Measurements from ENCODE around the gene DNAH10.

DNA sequence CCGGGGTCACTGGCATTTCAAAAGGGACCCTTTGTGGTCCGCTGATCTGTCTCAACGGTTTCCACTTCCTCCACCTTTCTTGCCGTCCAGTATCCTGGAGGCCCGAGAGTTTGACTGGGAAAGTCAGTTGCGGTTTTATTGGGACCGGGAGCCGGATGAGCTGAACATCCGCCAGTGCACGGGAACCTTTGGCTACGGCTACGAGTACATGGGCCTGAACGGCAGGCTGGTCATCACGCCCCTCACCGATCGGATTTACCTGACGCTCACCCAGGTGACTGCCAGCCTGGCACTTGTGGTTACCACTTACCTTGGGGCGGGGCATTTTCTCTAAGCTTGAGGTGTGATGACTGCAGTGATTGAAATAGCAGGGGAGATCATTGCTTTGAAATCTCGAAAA, 83.8 kb downstream of the DNAH10 start:
- TF ChIP-seq, protein P1, sequence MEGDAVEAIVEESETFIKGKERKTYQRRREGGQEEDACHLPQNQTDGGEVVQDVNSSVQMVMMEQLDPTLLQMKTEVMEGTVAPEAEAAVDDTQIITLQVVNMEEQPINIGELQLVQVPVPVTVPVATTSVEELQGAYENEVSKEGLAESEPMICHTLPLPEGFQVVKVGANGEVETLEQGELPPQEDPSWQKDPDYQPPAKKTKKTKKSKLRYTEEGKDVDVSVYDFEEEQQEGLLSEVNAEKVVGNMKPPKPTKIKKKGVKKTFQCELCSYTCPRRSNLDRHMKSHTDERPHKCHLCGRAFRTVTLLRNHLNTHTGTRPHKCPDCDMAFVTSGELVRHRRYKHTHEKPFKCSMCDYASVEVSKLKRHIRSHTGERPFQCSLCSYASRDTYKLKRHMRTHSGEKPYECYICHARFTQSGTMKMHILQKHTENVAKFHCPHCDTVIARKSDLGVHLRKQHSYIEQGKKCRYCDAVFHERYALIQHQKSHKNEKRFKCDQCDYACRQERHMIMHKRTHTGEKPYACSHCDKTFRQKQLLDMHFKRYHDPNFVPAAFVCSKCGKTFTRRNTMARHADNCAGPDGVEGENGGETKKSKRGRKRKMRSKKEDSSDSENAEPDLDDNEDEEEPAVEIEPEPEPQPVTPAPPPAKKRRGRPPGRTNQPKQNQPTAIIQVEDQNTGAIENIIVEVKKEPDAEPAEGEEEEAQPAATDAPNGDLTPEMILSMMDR (conservative IDR thresholded peaks at IDR 0.05; ENCODE audit: low read depth, low read length) = no peak
- no peak for TF ChIP-seq SMC3 (IDR thresholded peaks at IDR 0.05; ENCODE audit: low read depth, low read length)
- TF ChIP-seq POLR2A (IDR thresholded peaks at IDR 0.05; ENCODE audit: low read depth, low read length) = no peak
- no peak for TF ChIP-seq CHD1 (IDR thresholded peaks at IDR 0.05; ENCODE audit: low read depth, low read length)
- no peak for TF ChIP-seq MXI1 (IDR thresholded peaks at IDR 0.05; ENCODE audit: borderline replicate concordance, low read depth, low read length)
- no peak for TF ChIP-seq CEBPB (IDR thresholded peaks at IDR 0.05; ENCODE audit: low read depth, low read length)
- TF ChIP-seq, protein P2, sequence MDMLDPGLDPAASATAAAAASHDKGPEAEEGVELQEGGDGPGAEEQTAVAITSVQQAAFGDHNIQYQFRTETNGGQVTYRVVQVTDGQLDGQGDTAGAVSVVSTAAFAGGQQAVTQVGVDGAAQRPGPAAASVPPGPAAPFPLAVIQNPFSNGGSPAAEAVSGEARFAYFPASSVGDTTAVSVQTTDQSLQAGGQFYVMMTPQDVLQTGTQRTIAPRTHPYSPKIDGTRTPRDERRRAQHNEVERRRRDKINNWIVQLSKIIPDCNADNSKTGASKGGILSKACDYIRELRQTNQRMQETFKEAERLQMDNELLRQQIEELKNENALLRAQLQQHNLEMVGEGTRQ (IDR thresholded peaks at IDR 0.05; ENCODE audit: low read depth, low read length) = no peak
- TF ChIP-seq RAD21 (IDR thresholded peaks at IDR 0.05; ENCODE audit: low read length) = no peak
